MM.1S (cell line): Measurements from ENCODE around the gene EEPD1.

Experiments
- EZH2 ChIP-seq: fragments of 300-600 bp; sonication (generic); optimal IDR thresholded peaks from 2 replicates; pipeline ENCODE3; 2017; ENCODE audit warnings: low read depth, mild to moderate bottlenecking, antibody characterized with exemption, low read length, mixed read lengths
- EZH2phosphoT487 ChIP-seq: fragments of 300-600 bp; sonication (generic); IDR thresholded peaks from 2 replicates; pipeline ENCODE4 v1.6.1; 2018; ENCODE audit warnings: antibody characterized with exemption, low read length
- TF ChIP-seq, protein P1 (sequence below): fragments of 300-600 bp; sonication (generic); IDR thresholded peaks from 2 replicates; pipeline ENCODE4 v1.5.1; 2016; ENCODE audit warnings: antibody characterized with exemption, low read length, mixed read lengths

DNA sequence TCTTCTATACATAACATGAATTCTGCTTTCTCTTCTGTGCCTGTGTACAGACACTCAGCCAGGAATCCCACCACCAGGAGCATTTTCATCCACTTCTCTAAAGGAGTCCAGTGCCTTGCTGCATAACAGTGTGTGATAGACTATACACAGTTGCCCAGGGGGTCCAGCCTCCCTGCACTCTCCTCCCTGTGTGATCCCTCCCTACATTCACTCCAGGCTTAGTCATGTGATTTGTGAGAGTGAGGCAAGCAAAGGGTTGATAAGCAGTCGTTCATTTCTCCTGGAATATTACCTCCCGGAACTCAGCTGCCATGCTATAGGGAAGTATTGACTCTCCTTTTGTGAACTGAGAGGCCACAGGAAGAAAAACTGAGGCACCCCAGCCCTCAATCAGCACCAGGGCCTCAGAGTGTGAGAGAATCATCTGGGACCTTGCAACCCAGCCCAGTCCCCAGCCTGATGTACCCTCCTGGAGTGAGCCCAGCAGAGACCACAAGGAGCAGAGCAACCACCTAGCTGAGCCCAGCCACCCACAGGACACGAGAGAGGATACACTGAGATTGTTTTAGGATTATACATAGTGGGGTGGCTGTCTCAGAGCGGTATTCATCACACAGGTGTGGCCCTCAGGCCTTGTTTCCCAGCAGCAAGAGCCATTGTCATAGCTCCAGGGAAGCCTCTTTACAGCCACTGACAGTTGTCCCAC, 45.0 kb upstream of the EEPD1 start:
- TF ChIP-seq, protein P1, sequence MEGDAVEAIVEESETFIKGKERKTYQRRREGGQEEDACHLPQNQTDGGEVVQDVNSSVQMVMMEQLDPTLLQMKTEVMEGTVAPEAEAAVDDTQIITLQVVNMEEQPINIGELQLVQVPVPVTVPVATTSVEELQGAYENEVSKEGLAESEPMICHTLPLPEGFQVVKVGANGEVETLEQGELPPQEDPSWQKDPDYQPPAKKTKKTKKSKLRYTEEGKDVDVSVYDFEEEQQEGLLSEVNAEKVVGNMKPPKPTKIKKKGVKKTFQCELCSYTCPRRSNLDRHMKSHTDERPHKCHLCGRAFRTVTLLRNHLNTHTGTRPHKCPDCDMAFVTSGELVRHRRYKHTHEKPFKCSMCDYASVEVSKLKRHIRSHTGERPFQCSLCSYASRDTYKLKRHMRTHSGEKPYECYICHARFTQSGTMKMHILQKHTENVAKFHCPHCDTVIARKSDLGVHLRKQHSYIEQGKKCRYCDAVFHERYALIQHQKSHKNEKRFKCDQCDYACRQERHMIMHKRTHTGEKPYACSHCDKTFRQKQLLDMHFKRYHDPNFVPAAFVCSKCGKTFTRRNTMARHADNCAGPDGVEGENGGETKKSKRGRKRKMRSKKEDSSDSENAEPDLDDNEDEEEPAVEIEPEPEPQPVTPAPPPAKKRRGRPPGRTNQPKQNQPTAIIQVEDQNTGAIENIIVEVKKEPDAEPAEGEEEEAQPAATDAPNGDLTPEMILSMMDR = no peak
- no peak for TF ChIP-seq EZH2phosphoT487
- no peak for TF ChIP-seq EZH2
